Islet of Langerhans (tissue), 1 donor: Measurements from ENCODE around the gene MEAK7.
"Not testable (repeated sequence)": the region's sequence is repeated elsewhere in the genome, so short reads cannot be mapped to it uniquely, and the experiment has no call there.

Experiments
- FAIRE-seq: peaks from one replicate; lab custom pipeline; 2011; peaks lifted over from hg19 to GRCh38; lab: Jason Lieb, UNC

Gene MEAK7

GRCh38 chr16:84532855-84533486 is 28.5 kb upstream of the MEAK7 start:
- FAIRE-seq: no peak

GRCh38 chr16:84532291-84532724 is 27.8 kb upstream of the MEAK7 start:
- no peak for FAIRE-seq

- FAIRE-seq: no peak
Measured at GRCh38 chr16:84531671-84532111, 27.2 kb upstream of the MEAK7 start.

- FAIRE-seq: no peak
Measured at GRCh38 chr16:84530590-84530989, 26.1 kb upstream of the MEAK7 start.

GRCh38 chr16:84529607-84530006 is 25.1 kb upstream of the MEAK7 start:
- FAIRE-seq: no peak

GRCh38 chr16:84528322-84528721 is 23.9 kb upstream of the MEAK7 start:
- FAIRE-seq: no peak

GRCh38 chr16:84527532-84528269 is 23.2 kb upstream of the MEAK7 start:
- no peak for FAIRE-seq

- no peak for FAIRE-seq
Measured at GRCh38 chr16:84526794-84527531, 22.5 kb upstream of the MEAK7 start.

- FAIRE-seq: not testable (repeated sequence)
Measured at GRCh38 chr16:84524941-84525581, 20.6 kb upstream of the MEAK7 start.

GRCh38 chr16:84524346-84524920 is 20.0 kb upstream of the MEAK7 start:
- FAIRE-seq: no peak

- no peak for FAIRE-seq
Measured at GRCh38 chr16:84521497-84521770, 17.0 kb upstream of the MEAK7 start.

GRCh38 chr16:84520725-84521496 is 16.5 kb upstream of the MEAK7 start:
- no peak for FAIRE-seq

GRCh38 chr16:84519855-84520254 is 15.4 kb upstream of the MEAK7 start:
- no peak for FAIRE-seq

GRCh38 chr16:84518804-84519341 is 14.4 kb upstream of the MEAK7 start:
- peak; percentile 64 for FAIRE-seq

GRCh38 chr16:84518220-84518619 is 13.8 kb upstream of the MEAK7 start:
- FAIRE-seq: not testable (repeated sequence)

GRCh38 chr16:84517366-84517765 is 12.9 kb upstream of the MEAK7 start:
- FAIRE-seq: no peak

- no peak for FAIRE-seq
Measured at GRCh38 chr16:84514874-84515835, 10.7 kb upstream of the MEAK7 start.

- no peak for FAIRE-seq
Measured at GRCh38 chr16:84514295-84514873, 9.9 kb upstream of the MEAK7 start.

GRCh38 chr16:84513666-84514065 is 9.2 kb upstream of the MEAK7 start:
- no peak for FAIRE-seq

- no peak for FAIRE-seq
Measured at GRCh38 chr16:84513123-84513522, 8.7 kb upstream of the MEAK7 start.
